Activated B cell treated with CpG ODN at 0.5 μM for 24 hours (primary cell): Measurements from ENCODE around the gene DEPDC1. TPM values are rescaled to one million over a fixed set of nuclear protein-coding genes. Genes with fewer than 3 reads are reported as not detected.

Source experiments
- ATAC-seq: fragments of 200-7000 bp; cut with Tn5 transposase; one replicate; pipeline ENCODE4 v1.10.0; 2021; ENCODE audit warnings: low read depth, mild to moderate bottlenecking, moderate library complexity
- CTCF ChIA-PET: fragments of 350-600 bp; sonication (Branson Sonifier 250); formaldehyde crosslinking; loops from one replicate; lab custom pipeline; 2021; ENCODE audit warnings: antibody characterized with exemption; lab: Charles Lee
- POLR2A ChIA-PET: fragments of 350-600 bp; sonication (Branson Sonifier 250); formaldehyde crosslinking; loops from one replicate; lab custom pipeline; 2021; ENCODE audit warnings: antibody characterized with exemption; lab: Charles Lee
- DNase-seq: peaks from one replicate; pipeline ENCODE4 v3.0.0; 2022
- H3K27ac Mint-ChIP-seq: one replicate; pipeline ENCODE4 v1.8.0; 2020; ENCODE audit warnings: mixed read lengths
- H3K27me3 Mint-ChIP-seq: one replicate; pipeline ENCODE4 v1.8.0; 2021; ENCODE audit warnings: mixed read lengths
- H3K36me3 Mint-ChIP-seq: one replicate; pipeline ENCODE4 v1.8.0; 2021; ENCODE audit warnings: low read depth, mixed read lengths
- H3K4me1 Mint-ChIP-seq: one replicate; pipeline ENCODE4 v1.8.0; 2021; ENCODE audit warnings: mixed read lengths
- H3K4me3 Mint-ChIP-seq: one replicate; pipeline ENCODE4 v1.8.0; 2020; ENCODE audit warnings: mild to moderate bottlenecking, mixed read lengths
- H3K9me3 Mint-ChIP-seq: one replicate; pipeline ENCODE4 v1.8.0; 2020; ENCODE audit warnings: mixed read lengths
- CTCF ChIP-seq: fragments of 200-600 bp; IDR thresholded peaks from one replicate; pipeline ENCODE4 v1.8.0; 2022; ENCODE audit warnings: antibody characterized with exemption, mild to moderate bottlenecking
- intact Hi-C: fragments of 100-400 bp; cut with micrococcal nuclease; formaldehyde crosslinking; loops from one replicate; pipeline ENCODE4 v1.15.1; 2024
- total RNA-seq: library from RNA; stranded (reverse); gene quantifications from 2 replicates; pipeline ENCODE4 v1.2.3, GENCODE V29; 2022

Gene DEPDC1
- total RNA-seq, 1 donor from 2014 or later: 0.33 TPM

GRCh38 chr1:68454534-68454933 is 42.3 kb downstream of the DEPDC1 start:
- Mint-ChIP-seq H3K4me3 (no peak overlapping the region), H3K27ac (no peak overlapping the region), H3K4me1 (no peaks in the 10 kb centered on the region), H3K27me3 (peaks cover 5% of the 10 kb centered on the region), H3K9me3 (no peaks in the 10 kb centered on the region), H3K36me3 (no peaks in the 10 kb centered on the region)
- intact Hi-C loops: no loop called here
- ChIA-PET CTCF (no interaction called here), POLR2A (no interaction called here)
- ATAC-seq: no peak
- DNase-seq: no peak
- TF ChIP-seq CTCF: no peak

- no peaks in the 10 kb centered on the region for H3K9me3 Mint-ChIP-seq
- CTCF ChIA-PET: interaction anchor here (2.0 kb wide), 1 partner anchor 10 kb away, joined by 5 read pairs; no protein-coding TSS in a partner anchor
These were observed 43.7 kb downstream of the DEPDC1 start for GRCh38 chr1:68453060-68453670.

GRCh38 chr1:68449901-68450300 is 47.0 kb downstream of the DEPDC1 start, which contains the start of gene RPE65:
Gene RPE65 (minus strand): TSS chr1:68449954. CDS start chr1:68449905, 49 bp downstream.
- ChIA-PET CTCF (no interaction called here), POLR2A (no interaction called here)
- H3K27me3 Mint-ChIP-seq: peaks cover 13% of the 10 kb centered on the region
- intact Hi-C loops: no loop called here
- no peak for DNase-seq
- H3K4me1 Mint-ChIP-seq: no peaks in the 10 kb centered on the region
- no peak for ATAC-seq
- no peaks in the 10 kb centered on the region for H3K9me3 Mint-ChIP-seq
- H3K36me3 Mint-ChIP-seq: no peaks in the 10 kb centered on the region
- no peak for TF ChIP-seq CTCF
- no peak within 1 kb of the TSS for H3K27ac Mint-ChIP-seq
- H3K4me3 Mint-ChIP-seq: no peak within 1 kb of the TSS

More at GRCh38 chr1:68453060-68453670, 43.7 kb downstream of the DEPDC1 start:
- TF ChIP-seq CTCF: no peak
- POLR2A ChIA-PET: no interaction called here
- H3K4me1 Mint-ChIP-seq: no peaks in the 10 kb centered on the region
- peaks cover 12% of the 10 kb centered on the region for H3K27me3 Mint-ChIP-seq
- no peak overlapping the region for H3K27ac Mint-ChIP-seq
- H3K36me3 Mint-ChIP-seq: no peaks in the 10 kb centered on the region
- DNase-seq (no peak), ATAC-seq (no peak)
- intact Hi-C loops: no loop called here
- no peak overlapping the region for H3K4me3 Mint-ChIP-seq

DNA sequence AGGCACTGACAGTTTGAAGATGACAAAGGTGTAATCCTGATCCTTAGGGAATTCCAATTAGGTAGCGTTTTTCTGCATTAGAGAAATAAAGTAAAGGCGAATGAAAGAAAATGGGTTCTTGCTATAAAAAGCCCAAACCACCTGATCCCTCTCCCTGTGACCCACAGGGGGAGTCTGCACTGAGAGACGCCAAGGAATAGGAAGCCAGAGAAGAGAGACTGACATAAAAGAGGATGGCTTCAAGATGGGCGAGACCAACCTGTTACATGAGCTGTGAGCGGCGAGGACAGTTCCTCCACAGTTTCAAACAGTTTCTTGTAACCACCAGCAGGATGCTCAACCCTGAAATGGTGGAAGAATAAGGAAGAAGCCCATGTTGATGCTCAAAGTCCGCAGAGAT is 48.5 kb downstream of the DEPDC1 start:
- H3K4me1 Mint-ChIP-seq: no peaks in the 10 kb centered on the region
- no peaks in the 10 kb centered on the region for H3K36me3 Mint-ChIP-seq
- POLR2A ChIA-PET: no interaction called here
- H3K27me3 Mint-ChIP-seq: peaks cover 17% of the 10 kb centered on the region
- DNase-seq: no peak
- intact Hi-C loops: no loop called here
- CTCF ChIA-PET: interaction anchor here (2.1 kb wide), 1 partner anchor 328 kb away, joined by 8 read pairs; no protein-coding TSS in a partner anchor
- no peak for TF ChIP-seq CTCF
- no peak for ATAC-seq
- H3K4me3 Mint-ChIP-seq: no peak overlapping the region
- no peaks in the 10 kb centered on the region for H3K9me3 Mint-ChIP-seq
- no peak overlapping the region for H3K27ac Mint-ChIP-seq

DNA sequence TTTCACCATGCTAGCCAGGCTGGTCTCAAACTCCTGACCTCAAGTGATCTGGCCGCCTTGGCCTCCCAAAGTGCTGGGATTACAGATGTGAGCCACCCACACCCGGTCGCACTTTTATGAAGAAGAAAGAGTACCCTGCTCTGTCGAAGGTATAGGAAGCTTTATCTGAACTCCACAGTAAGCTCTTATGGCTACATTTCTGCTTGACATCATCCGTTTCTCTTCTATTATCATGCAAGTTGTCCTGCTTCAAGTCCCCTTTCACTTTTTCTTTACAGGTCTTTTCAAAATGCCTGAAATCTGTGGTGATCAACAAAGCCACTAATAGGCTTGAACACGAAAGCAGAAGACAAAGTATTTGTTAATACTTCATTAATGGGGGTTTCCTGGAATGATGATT is 51.2 kb downstream of the DEPDC1 start:
- DNase-seq (no peak), ATAC-seq (no peak)
- no peaks in the 10 kb centered on the region for H3K36me3 Mint-ChIP-seq
- H3K9me3 Mint-ChIP-seq: no peaks in the 10 kb centered on the region
- H3K4me3 Mint-ChIP-seq: no peak overlapping the region
- no peak for TF ChIP-seq CTCF
- no peaks in the 10 kb centered on the region for H3K4me1 Mint-ChIP-seq
- ChIA-PET CTCF (interaction anchor here (2.1 kb wide), 1 partner anchor 329 kb away, joined by 8 read pairs; no protein-coding TSS in a partner anchor), POLR2A (no interaction called here)
- no peak overlapping the region for H3K27ac Mint-ChIP-seq
- H3K27me3 Mint-ChIP-seq: peaks cover 21% of the 10 kb centered on the region
- intact Hi-C loops: no loop called here
